Measurements from ENCODE around the gene LRRN2.
"Not testable (repeated sequence)": the region's sequence is repeated elsewhere in the genome, so short reads cannot be mapped to it uniquely, and the experiment has no call there.

LRRN2 gene

GRCh38 chr1:204634260-204634910, 51.2 kb downstream of the LRRN2 start:
- TF ChIP-seq CTCF (IDR thresholded peaks at IDR 0.05; ENCODE audit: low read depth, low read length, missing control alignments), result no peak
- no peak for DNase-seq (ENCODE audit: extremely low read depth, low read depth)

DNA sequence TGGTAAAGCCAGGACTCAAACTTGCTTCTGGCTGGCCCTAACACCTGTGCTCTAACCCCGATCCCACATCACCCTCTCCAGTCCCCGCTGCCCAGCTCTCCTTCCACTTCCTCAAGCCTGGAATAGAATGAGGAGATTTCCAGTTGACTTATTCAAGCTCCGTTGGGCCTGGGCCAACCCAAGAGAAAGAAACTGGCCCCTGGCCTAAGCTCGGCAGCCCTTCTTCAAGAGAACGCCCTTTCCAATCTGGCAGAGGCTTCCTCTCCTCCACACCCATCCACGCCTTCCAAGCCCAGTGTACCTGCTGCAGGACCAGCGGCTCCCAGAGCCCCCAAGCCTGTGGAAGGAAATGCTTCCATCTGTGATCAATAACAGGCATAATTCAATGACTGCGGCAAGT, 51.9 kb downstream of the LRRN2 start:
- TF ChIP-seq CTCF (IDR thresholded peaks at IDR 0.05; ENCODE audit: low read depth, low read length, missing control alignments), result no peak
- no peak overlapping the region for H3K4me3 ChIP-seq (replicated peaks; ENCODE audit: low read depth, low read length)
- no peak for DNase-seq (ENCODE audit: extremely low read depth, low read depth)

More at GRCh38 chr1:204634260-204634910, 51.2 kb downstream of the LRRN2 start:
- H3K4me3 ChIP-seq (replicated peaks; ENCODE audit: low read depth, low read length), result no peak overlapping the region

DNA sequence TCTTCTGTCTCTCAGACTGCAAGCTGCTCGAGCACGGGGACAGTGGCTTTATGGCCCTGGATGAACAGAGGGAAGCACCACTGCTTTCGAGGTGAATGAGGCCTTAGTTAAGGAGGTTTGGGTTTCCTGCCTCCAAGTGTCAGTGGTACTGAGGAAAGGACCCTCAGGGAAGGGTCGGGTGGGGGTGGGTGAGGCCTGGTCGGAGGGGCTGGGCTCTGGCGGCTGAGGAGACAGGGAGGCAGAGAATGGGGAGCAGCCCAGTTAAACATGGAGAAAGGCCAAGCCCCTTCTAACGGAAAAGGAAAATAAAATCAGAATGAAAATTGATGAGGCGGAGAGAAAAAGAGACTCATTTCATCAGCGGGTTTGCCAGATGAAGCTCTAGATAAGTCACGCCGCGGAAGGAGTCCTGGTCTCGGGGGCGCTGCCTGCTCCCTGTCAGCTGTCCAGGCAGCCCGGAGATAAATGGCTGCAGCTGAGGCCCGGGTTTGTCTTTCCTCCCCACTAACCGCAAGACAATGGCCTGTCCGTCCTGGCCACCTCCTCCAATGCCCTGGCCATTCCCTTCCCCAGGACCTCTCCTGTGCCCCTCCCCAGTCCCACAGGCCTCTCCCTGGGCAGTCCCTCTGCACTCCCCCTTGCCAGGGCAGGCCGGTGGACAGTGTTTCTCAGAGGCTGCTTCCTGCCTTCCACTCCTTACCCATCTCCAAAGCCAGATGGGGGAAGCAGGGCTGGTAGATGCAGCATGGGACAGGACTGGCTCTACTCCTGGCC, 55.2 kb downstream of the LRRN2 start:
- H3K4me3 ChIP-seq (replicated peaks; ENCODE audit: low read depth, low read length), result no peak overlapping the region
- no peak for TF ChIP-seq CTCF (IDR thresholded peaks at IDR 0.05; ENCODE audit: low read depth, low read length, missing control alignments)
- DNase-seq (ENCODE audit: extremely low read depth, low read depth), result no peak

- not testable (repeated sequence) for H3K4me3 ChIP-seq (replicated peaks; ENCODE audit: low read depth, low read length); DNase-seq (ENCODE audit: extremely low read depth, low read depth)
These were observed 56.1 kb downstream of the LRRN2 start for GRCh38 chr1:204629459-204629858.

GRCh38 chr1:204628868-204629267, 56.7 kb downstream of the LRRN2 start:
- H3K4me3 ChIP-seq (replicated peaks; ENCODE audit: low read depth, low read length), result no peak overlapping the region
- no peak for TF ChIP-seq CTCF (IDR thresholded peaks at IDR 0.05; ENCODE audit: low read depth, low read length, missing control alignments)
- DNase-seq (ENCODE audit: extremely low read depth, low read depth), result no peak

- H3K4me3 ChIP-seq (replicated peaks; ENCODE audit: low read depth, low read length), result no peak overlapping the region
- no peak for TF ChIP-seq CTCF (IDR thresholded peaks at IDR 0.05; ENCODE audit: low read depth, low read length, missing control alignments)
- no peak for DNase-seq (ENCODE audit: extremely low read depth, low read depth)
These were observed 58.1 kb downstream of the LRRN2 start for GRCh38 chr1:204627436-204627835.

DNA sequence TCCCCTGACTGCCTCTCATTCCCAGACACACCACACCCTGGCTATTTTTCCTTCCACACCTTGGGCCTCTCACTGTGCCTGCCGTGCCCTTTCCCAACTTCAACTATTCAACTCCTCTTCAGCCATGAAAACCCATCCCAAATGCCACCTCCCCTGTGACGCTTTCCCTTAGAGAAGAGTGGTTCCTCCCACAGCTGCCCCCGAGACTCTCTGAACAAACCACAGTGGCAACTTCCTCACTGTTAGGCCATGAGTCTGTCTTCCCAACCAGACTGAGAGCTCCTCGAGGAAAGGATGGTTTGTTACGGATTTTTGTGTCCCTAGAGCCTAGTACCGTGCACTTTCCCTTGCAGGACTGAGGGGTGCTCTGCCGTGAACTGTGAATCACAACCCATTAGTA, 59.2 kb downstream of the LRRN2 start:
- DNase-seq (ENCODE audit: extremely low read depth, low read depth), result no peak
- no peak overlapping the region for H3K4me3 ChIP-seq (replicated peaks; ENCODE audit: low read depth, low read length)
- TF ChIP-seq CTCF (IDR thresholded peaks at IDR 0.05; ENCODE audit: low read depth, low read length, missing control alignments), result no peak
